Cardiac muscle cell (in vitro differentiated cells and primary cell): ENCODE data around the gene SMIM11. TPM values are rescaled to one million over a fixed set of nuclear protein-coding genes. Genes with fewer than 3 reads are reported as not detected.

Experiments
- DNase-seq, 2 donors: peaks; one replicate each; pipeline versions ENCODE4 v3.0.0 to v3.0.0-alpha.2; 2010 to 2017; ENCODE audit warnings: low read depth in 1 of 2, low spot score in 1 of 2
- H3K27ac ChIP-seq: fragments of 200-600 bp; sonication (generic); 2 replicates; pipeline ENCODE4 v1.5.1; 2016
- H3K27me3 ChIP-seq: fragments of 200-600 bp; sonication (generic); 2 replicates; pipeline ENCODE4 v1.6.0; 2016; ENCODE audit warnings: control low read depth
- H3K36me3 ChIP-seq: fragments of 200-600 bp; sonication (generic); 2 replicates; pipeline ENCODE4 v1.5.1; 2016; ENCODE audit warnings: control low read depth
- H3K4me1 ChIP-seq: fragments of 200-600 bp; sonication (generic); 2 replicates; pipeline ENCODE4 v1.8.1; 2017; ENCODE audit warnings: low read depth, mild to moderate bottlenecking, mixed run types
- H3K4me3 ChIP-seq: fragments of 200-600 bp; sonication (generic); 2 replicates; pipeline ENCODE4 v1.5.1; 2016; ENCODE audit warnings: mild to moderate bottlenecking
- H3K9me3 ChIP-seq: fragments of 200-600 bp; sonication (generic); 2 replicates; pipeline ENCODE4 v1.5.1; 2017; ENCODE audit warnings: low read depth, mild to moderate bottlenecking, control low read depth
- polyA plus RNA-seq: library from polyadenylated mRNA; unstranded; fragments of >200 nt; fragmentation: Nextera tagmentation; extraction: Ambion mirVana; gene quantifications from 2 replicates; pipeline ENCODE4 v1.2.1, GENCODE V29; 2016
- total RNA-seq: library from RNA; depleted of rRNA; stranded (reverse); fragments of >200 nt; gene quantifications from 2 replicates; pipeline ENCODE4 v1.2.3, GENCODE V29; 2016
- TF ChIP-seq, protein P1 (sequence below): IDR thresholded peaks from 2 replicates; pipeline ENCODE4 v1.5.1; 2012; ENCODE audit warnings: low read depth, mild to moderate bottlenecking, low read length

SMIM11 gene
- total and polyA plus RNA-seq, 2 experiments from 2014 or later: 11.0 to 13.9 TPM

DNA sequence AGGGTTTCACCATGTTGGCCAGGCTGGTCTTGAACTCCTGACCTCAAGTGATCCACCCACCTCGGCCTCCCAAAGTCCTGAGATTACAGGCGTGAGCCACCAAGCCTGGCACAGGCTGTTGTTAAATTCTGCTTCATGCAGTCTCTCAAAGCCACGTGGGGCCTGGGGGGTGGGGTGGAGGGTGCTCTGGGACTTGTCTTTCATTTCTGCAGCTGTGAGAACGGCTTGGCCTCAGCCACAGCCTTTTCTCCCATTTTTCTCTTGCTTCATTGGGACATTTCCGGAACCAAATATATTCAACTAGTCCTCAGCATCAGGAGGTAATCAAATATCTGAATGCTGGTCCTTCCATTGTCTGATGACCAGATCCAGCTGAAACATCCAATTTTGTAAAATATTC is 39.1 kb upstream of the SMIM11 start:
- no peak overlapping the region for H3K4me3 ChIP-seq
- no peak overlapping the region for H3K27ac ChIP-seq
- H3K4me1 ChIP-seq: peaks cover 4% of the 10 kb centered on the region
- H3K36me3 ChIP-seq: no peaks in the 10 kb centered on the region
- peak in 1 of 2 donors; percentile 39 for DNase-seq
- H3K9me3 ChIP-seq: no peaks in the 10 kb centered on the region
- H3K27me3 ChIP-seq: no peaks in the 10 kb centered on the region
- TF ChIP-seq, protein P1, sequence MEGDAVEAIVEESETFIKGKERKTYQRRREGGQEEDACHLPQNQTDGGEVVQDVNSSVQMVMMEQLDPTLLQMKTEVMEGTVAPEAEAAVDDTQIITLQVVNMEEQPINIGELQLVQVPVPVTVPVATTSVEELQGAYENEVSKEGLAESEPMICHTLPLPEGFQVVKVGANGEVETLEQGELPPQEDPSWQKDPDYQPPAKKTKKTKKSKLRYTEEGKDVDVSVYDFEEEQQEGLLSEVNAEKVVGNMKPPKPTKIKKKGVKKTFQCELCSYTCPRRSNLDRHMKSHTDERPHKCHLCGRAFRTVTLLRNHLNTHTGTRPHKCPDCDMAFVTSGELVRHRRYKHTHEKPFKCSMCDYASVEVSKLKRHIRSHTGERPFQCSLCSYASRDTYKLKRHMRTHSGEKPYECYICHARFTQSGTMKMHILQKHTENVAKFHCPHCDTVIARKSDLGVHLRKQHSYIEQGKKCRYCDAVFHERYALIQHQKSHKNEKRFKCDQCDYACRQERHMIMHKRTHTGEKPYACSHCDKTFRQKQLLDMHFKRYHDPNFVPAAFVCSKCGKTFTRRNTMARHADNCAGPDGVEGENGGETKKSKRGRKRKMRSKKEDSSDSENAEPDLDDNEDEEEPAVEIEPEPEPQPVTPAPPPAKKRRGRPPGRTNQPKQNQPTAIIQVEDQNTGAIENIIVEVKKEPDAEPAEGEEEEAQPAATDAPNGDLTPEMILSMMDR: no peak

DNA sequence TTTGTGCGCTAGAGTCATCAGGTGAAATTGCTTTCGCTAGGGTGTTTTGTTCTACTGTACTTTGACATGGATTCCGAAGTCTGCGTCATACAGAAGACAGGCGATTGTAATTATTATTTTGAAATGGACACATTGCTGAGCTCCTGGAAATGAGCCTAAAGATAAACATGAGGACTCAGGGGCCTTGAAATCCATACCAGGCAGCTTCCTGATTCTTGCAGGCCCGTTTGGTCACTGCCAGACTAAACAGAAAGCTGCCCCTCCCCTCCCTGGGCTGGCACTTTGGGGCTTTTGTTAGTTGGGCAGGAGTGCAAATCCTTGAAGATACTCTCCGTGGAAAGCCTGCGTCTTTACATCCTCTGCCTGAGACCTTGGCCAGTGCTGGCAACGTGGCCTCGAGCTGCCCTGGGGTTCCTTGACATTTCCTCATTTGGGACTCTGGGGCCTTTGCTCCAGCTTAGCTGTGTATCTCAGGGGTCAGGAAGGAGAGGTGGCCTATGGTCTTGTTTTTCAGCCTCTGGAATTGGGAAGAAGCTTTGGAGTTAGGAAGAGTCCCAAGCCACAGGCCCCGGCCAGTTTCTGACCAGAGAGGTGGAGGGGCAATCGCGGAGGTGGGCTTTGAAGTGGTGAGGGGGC is 38.4 kb upstream of the SMIM11 start:
- TF ChIP-seq, protein P1: no peak
- Histone ChIP-seq H3K9me3 (no peaks in the 10 kb centered on the region), H3K4me1 (peaks cover 4% of the 10 kb centered on the region), H3K27ac (no peak overlapping the region), H3K4me3 (no peak overlapping the region), H3K36me3 (no peaks in the 10 kb centered on the region), H3K27me3 (no peaks in the 10 kb centered on the region)
- DNase-seq: peak in 1 of 2 donors; percentile 68

DNA sequence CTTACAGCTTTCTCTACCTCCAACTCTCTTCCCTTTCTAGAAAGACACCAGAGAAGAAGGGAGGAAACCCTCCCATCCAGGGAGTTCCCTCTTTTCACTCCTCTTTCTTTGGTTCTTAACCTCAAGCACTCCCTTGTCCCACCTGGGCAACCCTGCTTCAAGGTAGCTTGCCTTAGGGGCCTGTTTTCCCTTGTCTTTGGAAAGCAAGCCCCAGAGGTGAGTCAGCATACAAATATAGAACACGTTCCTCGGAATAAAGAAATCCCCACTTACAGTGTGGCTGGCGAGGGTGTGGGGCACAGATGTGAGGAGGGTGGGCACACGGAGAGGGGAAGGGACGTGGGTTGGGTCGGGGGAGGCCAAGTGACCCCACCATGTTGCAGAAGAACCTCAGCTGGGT is 37.6 kb upstream of the SMIM11 start:
- TF ChIP-seq, protein P1: no peak
- no peak for DNase-seq
- H3K9me3 ChIP-seq: no peaks in the 10 kb centered on the region

DNA sequence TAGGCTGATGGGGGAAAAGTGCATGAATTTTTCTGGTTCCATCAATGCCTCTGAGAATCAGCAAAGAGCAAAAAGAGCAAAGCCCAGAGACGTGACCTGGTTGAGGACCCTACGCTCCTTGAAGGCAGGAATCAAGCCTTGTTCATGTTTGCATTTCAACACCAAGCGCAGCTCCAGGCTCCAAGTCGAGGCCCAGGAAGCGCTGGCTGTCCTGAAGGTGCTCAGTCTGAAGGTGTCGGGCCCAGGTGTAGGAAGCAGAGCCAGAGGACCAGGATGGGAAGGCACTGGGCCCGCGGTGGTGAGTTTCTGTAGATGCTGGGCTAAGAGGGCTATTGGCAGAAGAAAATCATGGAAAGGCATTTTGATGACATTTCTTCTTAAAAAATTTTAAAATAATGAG is 37.1 kb upstream of the SMIM11 start:
- TF ChIP-seq, protein P1: no peak
- peaks cover 4% of the 10 kb centered on the region for H3K4me1 ChIP-seq
- H3K27me3 ChIP-seq: no peaks in the 10 kb centered on the region
- no peaks in the 10 kb centered on the region for H3K36me3 ChIP-seq
- no peak overlapping the region for H3K4me3 ChIP-seq
- no peak overlapping the region for H3K27ac ChIP-seq
- DNase-seq: no peak
- no peaks in the 10 kb centered on the region for H3K9me3 ChIP-seq

More for the DNA sequence above, 37.6 kb upstream of the SMIM11 start:
- Histone ChIP-seq H3K27ac (no peak overlapping the region), H3K36me3 (no peaks in the 10 kb centered on the region), H3K27me3 (no peaks in the 10 kb centered on the region), H3K4me1 (peaks cover 4% of the 10 kb centered on the region), H3K4me3 (no peak overlapping the region)

DNA sequence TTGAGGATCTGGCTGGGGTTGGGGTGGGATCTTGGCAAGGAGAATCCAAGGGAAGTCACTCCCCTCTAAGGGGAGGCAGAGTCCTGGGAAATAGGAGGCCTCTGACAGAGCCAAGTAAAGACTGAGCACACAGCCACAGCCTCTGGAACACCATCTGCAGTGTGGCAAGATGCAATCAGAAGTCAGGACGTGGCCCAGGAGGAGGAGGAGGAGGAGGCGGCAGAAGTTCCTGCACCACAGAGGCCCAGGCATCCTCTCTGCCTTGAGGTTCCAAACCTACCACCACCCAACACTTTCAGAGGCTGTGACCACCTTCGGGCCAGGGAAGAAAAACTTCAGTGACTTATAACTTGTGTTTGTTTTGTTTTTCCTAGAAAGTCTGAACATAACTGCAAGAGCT is 35.2 kb upstream of the SMIM11 start:
- Histone ChIP-seq H3K9me3 (no peaks in the 10 kb centered on the region), H3K36me3 (no peaks in the 10 kb centered on the region), H3K27me3 (no peaks in the 10 kb centered on the region), H3K27ac (no peak overlapping the region), H3K4me1 (peaks cover 4% of the 10 kb centered on the region), H3K4me3 (no peak overlapping the region)
- TF ChIP-seq, protein P1: no peak
- DNase-seq: no peak

DNA sequence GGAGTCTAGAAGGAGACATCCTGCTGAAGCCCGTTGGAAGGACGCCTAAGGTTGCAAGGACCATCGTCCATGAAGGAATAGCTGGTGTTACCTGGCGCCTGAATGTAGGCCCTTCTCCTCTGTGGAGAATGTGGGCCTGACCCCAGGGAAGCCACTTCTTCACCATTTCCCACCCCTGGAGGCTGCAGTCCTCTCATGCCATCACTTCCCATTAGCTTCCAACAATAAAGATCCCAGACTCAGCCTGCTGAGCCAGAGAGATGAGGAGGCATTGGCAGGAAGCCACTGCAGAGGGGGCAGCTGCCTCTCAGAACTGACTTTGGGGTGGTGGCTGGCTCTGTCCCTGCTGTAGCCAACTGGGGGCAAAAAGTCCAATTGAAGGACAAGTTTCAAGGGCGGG is 32.8 kb upstream of the SMIM11 start:
- Histone ChIP-seq H3K27ac (no peak overlapping the region), H3K36me3 (no peaks in the 10 kb centered on the region), H3K27me3 (no peaks in the 10 kb centered on the region), H3K4me3 (no peak overlapping the region), H3K9me3 (no peaks in the 10 kb centered on the region), H3K4me1 (no peaks in the 10 kb centered on the region)
- TF ChIP-seq, protein P1: no peak
- no peak for DNase-seq
